ENCODE measurements around the gene IGF2BP3.
A peak's percentile ranks its signal among the peaks of the same experiment; 100 is the strongest.

Gene IGF2BP3

DNA sequence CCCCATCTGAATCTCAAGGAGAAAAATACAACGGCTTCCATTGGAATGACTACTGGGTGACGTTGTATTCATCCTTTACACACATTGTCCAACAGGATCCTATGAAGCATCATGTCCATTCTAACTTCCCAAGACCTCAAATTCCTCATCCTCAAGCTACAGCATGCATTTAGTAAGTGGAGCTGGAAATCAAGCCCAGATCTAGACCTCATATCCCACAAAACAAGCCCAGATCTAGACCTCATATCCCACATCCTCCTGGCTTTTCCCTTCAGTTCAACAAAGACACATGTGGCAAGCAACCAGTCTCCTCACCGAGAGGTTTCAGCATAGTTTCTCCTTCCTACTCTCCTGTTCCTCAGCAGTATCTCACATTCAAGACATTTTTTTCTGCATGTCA lies 12.2 kb downstream of the IGF2BP3 start:
- peaks cover 58% of the 10 kb centered on the region for H3K36me3 Mint-ChIP-seq (ENCODE audit: low read depth)
- no peak overlapping the region for H3K4me3 Mint-ChIP-seq
- peaks cover 33% of the 10 kb centered on the region for H3K4me1 Mint-ChIP-seq
- no peaks in the 10 kb centered on the region for H3K27me3 Mint-ChIP-seq (ENCODE audit: low read depth)
- no peaks in the 10 kb centered on the region for H3K9me3 Mint-ChIP-seq
- TF ChIP-seq, protein P1, sequence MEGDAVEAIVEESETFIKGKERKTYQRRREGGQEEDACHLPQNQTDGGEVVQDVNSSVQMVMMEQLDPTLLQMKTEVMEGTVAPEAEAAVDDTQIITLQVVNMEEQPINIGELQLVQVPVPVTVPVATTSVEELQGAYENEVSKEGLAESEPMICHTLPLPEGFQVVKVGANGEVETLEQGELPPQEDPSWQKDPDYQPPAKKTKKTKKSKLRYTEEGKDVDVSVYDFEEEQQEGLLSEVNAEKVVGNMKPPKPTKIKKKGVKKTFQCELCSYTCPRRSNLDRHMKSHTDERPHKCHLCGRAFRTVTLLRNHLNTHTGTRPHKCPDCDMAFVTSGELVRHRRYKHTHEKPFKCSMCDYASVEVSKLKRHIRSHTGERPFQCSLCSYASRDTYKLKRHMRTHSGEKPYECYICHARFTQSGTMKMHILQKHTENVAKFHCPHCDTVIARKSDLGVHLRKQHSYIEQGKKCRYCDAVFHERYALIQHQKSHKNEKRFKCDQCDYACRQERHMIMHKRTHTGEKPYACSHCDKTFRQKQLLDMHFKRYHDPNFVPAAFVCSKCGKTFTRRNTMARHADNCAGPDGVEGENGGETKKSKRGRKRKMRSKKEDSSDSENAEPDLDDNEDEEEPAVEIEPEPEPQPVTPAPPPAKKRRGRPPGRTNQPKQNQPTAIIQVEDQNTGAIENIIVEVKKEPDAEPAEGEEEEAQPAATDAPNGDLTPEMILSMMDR (IDR thresholded peaks at IDR 0.05; ENCODE audit: unreplicated experiment in 3 of 3) = no peak
- peak overlapping the region in 2 of 3 experiments; percentile 4 to 10 for H3K27ac Mint-ChIP-seq

DNA sequence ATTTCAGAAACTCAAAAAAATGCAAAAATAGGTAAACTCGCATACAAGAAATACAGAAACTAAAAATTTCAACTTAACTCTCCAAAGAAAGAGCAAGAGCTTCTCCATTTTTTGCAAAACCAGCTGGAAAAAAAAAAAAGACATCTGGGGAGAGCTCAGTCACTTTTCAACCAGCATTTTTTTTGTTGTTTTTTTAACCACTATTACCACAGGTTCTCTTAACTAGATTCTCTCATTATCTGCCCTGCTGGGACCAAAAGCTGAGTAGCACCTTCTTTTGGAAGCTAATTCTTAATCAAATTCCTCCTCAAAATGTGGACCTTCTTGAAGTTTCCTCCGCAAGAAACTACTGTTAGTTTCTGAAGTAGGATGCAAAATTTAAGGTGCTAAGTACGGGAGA lies 14.2 kb downstream of the IGF2BP3 start:
- no peaks in the 10 kb centered on the region for H3K9me3 Mint-ChIP-seq
- peaks cover 22% of the 10 kb centered on the region for H3K4me1 Mint-ChIP-seq
- no peaks in the 10 kb centered on the region for H3K27me3 Mint-ChIP-seq (ENCODE audit: low read depth)
- TF ChIP-seq, protein P1 (IDR thresholded peaks at IDR 0.05; ENCODE audit: unreplicated experiment in 3 of 3) = no peak
- H3K4me3 Mint-ChIP-seq = no peak overlapping the region
- peaks cover 45% of the 10 kb centered on the region for H3K36me3 Mint-ChIP-seq (ENCODE audit: low read depth)
- H3K27ac Mint-ChIP-seq = no peak overlapping the region

DNA sequence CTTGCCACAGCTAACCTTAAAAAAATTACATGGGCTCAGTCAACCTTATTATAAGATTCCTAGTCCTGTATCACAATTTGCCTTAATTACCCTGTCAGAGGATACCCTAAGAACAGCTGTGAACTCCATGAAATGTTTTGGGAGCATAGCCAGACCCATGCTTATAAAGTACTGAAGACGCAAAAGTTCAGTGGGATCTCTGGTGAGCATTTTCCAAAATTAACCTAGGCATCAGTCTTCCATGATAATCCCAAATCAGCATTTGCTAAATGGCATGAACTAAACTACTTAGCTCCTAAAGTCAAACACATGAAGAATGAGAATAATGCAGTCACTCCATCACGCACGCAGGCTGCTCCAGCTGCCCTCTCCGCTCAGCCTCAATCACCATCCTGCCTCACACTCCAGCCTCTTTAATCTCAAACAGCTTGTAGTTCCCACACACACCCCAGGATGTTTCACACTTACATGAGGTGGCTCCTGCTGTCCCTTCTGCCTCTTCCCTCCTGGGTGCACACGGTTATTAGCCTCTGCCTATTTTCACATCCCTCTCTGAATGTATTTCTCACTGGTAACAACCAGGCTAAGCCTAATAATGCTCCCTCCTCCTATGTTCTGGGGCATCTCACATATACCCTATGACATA lies 15.3 kb downstream of the IGF2BP3 start:
- TF ChIP-seq, protein P1 (IDR thresholded peaks at IDR 0.05; ENCODE audit: unreplicated experiment in 3 of 3) = no peak
- Mint-ChIP-seq H3K9me3 (no peaks in the 10 kb centered on the region), H3K4me1 (peaks cover 20% of the 10 kb centered on the region), H3K4me3 (no peak overlapping the region), H3K27ac (peak overlapping the region in 2 of 3 experiments; percentile 19 to 27), H3K27me3 (ENCODE audit: low read depth) (no peaks in the 10 kb centered on the region), H3K36me3 (ENCODE audit: low read depth) (peaks cover 43% of the 10 kb centered on the region)

DNA sequence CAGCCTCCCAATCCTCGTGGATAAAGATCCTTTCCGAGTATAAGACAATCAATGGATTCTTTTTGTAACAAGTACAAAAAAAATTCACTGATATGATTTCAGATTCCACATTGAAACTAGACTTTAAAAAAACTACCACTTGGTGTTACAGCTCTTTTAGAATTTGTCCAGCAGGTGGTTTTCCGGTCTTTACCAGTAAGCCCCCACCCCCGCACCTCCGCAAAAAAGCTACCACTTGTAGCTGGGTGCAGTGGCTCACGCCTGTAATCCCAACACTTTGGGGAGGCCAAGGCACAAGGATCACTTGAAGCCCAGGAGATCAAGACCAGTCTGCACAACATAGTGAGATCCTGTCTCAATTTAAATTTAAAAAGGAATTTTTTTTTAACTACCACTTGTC lies 19.8 kb downstream of the IGF2BP3 start:
- TF ChIP-seq, protein P1 (IDR thresholded peaks at IDR 0.05; ENCODE audit: unreplicated experiment in 3 of 3) = no peak
- Mint-ChIP-seq H3K27ac (no peak overlapping the region), H3K36me3 (ENCODE audit: low read depth) (peaks cover 42% of the 10 kb centered on the region), H3K9me3 (no peaks in the 10 kb centered on the region), H3K27me3 (ENCODE audit: low read depth) (no peaks in the 10 kb centered on the region), H3K4me1 (peaks cover 13% of the 10 kb centered on the region), H3K4me3 (no peak overlapping the region)

DNA sequence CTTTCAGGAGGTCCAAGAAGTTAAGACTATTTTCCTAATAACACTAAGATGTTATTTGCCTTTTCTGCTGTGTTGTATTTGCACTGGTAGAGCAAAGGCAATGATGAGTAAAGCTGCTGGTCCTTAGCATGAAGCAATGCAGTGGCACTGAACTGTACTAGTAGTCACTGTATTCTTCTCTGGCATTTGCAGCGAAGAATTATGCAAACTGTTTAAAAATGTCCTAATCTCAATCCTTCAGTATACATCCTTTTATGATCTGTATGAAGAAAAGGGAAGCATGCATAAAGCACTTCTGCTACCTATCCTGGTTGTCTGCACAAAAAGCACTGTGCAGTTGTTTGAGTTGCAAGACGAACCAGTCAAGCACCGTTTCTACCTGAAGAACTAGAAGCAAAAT lies 20.4 kb downstream of the IGF2BP3 start:
- no peaks in the 10 kb centered on the region for H3K9me3 Mint-ChIP-seq
- no peak overlapping the region for H3K4me3 Mint-ChIP-seq
- no peak overlapping the region for H3K27ac Mint-ChIP-seq
- peaks cover 39% of the 10 kb centered on the region for H3K36me3 Mint-ChIP-seq (ENCODE audit: low read depth)
- TF ChIP-seq, protein P1 (IDR thresholded peaks at IDR 0.05; ENCODE audit: unreplicated experiment in 3 of 3) = no peak
- H3K4me1 Mint-ChIP-seq = peaks cover 7% of the 10 kb centered on the region
- H3K27me3 Mint-ChIP-seq (ENCODE audit: low read depth) = no peaks in the 10 kb centered on the region

DNA sequence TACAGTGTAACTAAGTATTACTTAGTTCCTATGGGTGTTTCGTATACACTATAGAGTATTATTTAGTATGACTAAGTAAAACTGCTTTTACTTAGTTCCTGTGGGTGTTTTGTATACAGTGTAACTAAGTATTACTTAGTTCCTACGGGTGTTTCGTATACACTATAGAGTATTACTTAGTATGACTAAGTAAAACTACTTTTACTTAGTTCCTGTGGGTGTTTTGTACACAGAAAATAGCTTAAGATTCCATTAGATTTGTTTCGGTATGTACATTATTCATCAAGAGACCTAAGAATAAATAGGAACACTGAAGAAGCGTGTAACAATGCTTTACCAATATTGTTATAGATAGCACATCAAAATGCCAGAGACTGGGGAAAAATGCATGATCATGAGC lies 25.0 kb downstream of the IGF2BP3 start:
- Mint-ChIP-seq H3K9me3 (no peaks in the 10 kb centered on the region), H3K4me3 (no peak overlapping the region), H3K4me1 (no peaks in the 10 kb centered on the region), H3K27ac (no peak overlapping the region), H3K27me3 (ENCODE audit: low read depth) (no peaks in the 10 kb centered on the region), H3K36me3 (ENCODE audit: low read depth) (peaks cover 31% of the 10 kb centered on the region)
- TF ChIP-seq, protein P1 (IDR thresholded peaks at IDR 0.05; ENCODE audit: unreplicated experiment in 3 of 3) = no peak

Data from nephron (organoid).